GM19099 (cell line): Measurements from ENCODE around the gene GRIN2C.

ENCODE experiments used
- POLR2A ChIP-seq: IDR thresholded peaks from 3 replicates; pipeline ENCODE4 v1.6.1; 2011; ENCODE audit warnings: low read depth; ENCODE audit not compliant: insufficient read length; ENCODE audit errors: extremely low read depth

Gene GRIN2C

DNA sequence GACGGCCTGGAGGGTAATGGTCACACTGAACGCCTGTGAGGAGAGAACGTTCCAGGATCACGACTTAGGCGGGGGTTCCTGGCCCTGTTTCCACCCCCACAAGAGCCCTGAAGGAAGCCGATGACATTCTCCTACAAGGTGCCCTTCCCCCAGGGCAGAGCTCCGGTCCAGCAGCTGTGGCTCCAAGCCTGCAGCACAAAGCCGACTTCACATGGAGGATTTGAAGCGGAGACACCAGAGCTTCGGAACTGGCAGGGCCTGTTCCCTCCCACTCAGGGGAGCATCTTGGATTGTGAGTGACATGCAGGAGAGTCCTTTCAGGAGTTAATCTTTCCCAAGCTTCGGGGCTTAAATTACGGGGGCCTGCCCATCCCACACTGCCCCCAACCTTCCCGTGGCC is 28.8 kb upstream of the GRIN2C start:
- TF ChIP-seq POLR2A = no peak

GRCh38 chr17:74883241-74883745 is 23.6 kb upstream of the GRIN2C start:
- TF ChIP-seq POLR2A = no peak

- TF ChIP-seq POLR2A = no peak
Observed at GRCh38 chr17:74882517-74883240, 23.0 kb upstream of the GRIN2C start.

GRCh38 chr17:74881073-74881472 is 21.4 kb upstream of the GRIN2C start:
- no peak for TF ChIP-seq POLR2A

- no peak for TF ChIP-seq POLR2A
Observed at GRCh38 chr17:74879308-74879707, 19.6 kb upstream of the GRIN2C start.

DNA sequence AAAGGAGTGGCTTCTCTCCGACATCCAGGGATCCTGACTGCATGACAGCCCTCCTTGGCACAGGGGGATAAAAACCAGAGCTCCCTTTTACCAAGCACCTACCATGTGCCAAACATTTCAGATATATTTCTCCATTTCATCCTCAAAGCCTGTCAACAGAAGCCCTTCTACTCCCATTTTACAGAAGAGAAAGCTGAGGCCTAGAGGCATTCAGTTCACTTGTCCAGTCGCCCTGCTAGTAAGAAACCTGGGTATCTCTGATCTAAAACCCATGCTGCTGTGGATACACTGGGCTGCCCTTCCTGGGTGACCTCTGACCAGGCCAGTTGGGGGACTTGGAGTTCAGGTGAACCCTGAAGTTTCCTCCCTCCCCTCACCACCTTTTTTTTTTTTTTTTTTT is 19.0 kb upstream of the GRIN2C start:
- TF ChIP-seq POLR2A = no peak

DNA sequence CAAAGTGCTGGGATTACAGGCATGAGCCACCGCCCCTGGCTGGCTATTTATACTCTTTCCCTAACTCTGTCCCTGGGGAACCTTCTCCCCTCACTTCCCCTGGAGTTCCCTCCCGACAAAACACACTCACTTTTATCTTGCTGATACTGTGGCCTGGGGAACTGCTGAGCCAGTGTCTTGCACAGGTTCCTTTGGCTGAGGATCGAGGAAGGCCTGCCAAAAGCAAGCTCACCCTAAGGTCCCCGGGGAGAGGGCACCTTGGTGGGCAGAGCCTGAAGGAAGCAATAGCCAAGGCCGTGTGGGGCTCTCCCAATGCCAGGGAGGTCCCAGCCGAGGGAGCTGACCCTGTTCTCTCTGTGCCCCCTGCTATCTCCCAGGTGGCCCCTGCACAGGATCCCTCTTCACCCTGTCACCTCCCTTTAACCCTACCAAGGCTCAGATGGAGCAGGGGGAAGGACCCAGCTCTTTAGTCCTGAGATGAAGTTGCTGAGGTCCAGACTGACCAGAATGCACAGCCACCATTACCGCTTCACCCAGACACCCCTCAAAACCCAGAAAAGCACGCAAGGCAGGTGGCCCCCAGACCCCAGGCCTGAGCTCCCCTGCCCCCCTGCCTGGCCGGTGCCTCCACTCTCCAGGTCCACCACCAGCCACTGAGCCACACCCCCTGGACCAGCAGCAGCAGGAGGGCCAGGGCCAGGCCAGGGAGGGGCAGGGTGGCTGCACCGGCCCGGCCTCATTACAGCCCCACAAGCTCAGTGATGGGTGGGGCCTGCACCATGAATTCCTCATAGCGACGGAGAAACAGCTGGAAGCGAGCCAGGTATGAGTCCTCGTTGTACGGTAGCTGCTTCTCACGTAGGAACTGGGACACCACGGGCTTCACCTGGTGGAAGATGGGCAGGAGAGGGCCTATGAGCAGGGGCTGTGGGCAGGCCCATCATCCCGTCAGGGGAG is 18.2 kb upstream of the GRIN2C start:
- no peak for TF ChIP-seq POLR2A

DNA sequence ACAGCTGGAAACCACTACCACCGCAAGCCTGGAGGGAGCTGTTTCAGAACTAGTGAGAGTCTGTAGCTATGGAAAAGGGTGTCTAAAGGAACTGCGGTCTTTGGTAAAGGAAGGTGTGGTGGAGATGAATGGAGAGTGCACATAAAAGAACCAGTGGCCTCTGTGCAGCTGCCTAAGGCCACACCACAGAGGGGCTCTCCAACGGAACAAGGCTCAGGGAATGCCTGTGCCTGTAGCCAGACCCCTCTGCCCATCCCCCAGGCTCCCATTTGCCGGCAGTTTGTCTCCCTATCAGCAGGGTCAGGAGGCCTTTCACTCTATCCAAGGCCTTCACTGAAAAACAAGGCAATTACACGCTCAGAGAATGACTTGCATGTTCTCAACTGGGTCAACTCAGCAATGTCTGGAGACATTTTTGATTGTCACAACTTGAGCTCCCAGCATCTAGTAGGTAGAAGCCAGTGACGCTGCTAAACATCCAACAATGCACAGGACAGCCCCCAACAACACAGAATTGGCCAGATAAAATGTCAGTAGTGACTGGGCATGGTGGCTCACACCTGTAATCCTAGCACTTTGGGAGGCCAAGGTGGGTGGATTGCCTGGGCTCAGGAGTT is 16.4 kb upstream of the GRIN2C start:
- no peak for TF ChIP-seq POLR2A

DNA sequence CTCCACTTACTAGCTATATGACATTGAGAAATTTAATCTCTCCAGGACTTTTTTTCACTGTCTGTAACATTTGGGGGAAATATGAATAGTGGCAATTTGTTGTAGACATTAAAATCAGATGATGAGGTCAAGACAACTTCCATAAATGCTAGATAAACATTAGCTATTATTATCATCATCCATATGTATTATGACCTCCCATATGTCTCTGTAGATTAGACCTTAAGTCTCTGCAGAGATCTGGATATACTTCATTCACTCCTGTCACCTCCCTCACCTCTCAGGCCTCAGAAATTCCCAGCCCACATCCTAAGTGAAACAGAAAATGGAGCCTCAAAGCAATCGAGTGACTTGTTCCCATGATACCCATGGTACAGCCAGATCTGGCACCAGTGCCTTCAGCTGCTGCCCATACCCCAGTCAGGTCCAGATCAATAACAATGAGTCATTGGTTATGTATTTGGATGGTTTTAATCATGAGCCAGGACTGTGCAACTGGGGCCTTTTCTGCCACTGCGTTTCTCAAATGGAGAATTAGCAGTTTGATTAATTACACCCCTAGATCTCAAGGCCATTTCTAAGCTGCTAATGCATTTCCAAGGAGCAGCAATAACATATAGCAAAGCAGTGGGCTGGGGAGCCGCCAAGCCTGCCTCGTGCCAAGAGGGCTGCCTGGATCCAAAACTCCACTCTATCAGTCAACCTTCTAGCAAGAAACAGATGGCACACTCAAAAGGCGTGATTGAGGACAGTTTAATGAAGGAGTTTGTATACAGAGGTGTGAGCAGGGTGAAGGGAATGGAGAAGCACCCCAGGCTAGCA is 15.7 kb upstream of the GRIN2C start:
- no peak for TF ChIP-seq POLR2A

DNA sequence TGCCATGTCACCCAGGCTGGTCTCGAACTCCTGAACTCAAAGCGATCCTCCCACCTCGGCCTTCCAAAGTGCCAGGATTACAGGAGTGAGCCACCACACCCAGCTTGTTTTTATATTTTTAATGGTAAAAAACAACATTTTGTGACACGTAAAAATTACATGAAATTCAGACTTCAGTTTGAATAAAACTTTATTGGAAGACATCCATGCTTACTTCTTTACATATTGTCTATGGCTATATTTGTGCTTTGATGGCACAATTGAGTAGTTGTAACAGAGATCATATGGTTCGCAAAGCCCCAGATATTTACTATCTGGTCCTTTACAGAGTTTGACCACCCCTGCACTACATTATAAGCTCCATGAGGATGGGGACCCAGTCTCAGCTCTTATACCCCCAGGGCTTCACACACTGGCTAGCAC is 14.9 kb upstream of the GRIN2C start:
- TF ChIP-seq POLR2A = no peak

DNA sequence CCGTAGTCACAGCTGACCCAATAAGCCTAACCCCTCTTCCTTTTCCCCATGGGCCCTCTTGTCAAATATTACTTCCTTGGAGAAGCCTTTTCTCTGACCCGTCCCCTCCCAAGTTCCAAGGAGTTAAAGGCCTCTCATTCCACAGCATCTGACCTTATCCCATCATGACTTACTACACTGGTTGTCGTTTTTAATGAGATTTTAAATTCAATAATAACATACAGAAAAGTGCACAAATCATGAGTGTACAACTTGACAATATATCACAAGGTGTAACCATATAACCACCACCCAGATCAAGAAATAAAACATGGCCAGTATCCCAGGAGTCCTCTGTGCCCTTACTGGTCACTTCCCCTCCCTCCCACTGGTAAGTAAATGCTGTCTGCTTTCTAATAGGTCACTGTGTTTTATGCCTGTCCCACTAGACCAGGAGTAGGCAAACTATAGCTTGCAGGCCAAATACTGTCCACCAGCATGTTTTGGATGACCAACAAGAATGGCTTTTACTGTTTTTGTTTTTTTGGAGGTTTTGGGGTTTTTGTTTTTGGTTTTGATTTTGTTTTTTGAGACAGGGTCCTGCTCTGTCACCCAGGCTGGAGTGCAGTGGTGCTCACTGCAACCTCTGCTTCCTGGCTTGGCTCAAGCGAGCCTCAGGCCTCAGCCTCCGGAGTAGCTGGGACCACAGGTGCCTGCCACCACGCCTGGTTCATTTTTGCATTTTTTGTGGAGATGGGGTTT is 14.4 kb upstream of the GRIN2C start:
- TF ChIP-seq POLR2A = no peak

DNA sequence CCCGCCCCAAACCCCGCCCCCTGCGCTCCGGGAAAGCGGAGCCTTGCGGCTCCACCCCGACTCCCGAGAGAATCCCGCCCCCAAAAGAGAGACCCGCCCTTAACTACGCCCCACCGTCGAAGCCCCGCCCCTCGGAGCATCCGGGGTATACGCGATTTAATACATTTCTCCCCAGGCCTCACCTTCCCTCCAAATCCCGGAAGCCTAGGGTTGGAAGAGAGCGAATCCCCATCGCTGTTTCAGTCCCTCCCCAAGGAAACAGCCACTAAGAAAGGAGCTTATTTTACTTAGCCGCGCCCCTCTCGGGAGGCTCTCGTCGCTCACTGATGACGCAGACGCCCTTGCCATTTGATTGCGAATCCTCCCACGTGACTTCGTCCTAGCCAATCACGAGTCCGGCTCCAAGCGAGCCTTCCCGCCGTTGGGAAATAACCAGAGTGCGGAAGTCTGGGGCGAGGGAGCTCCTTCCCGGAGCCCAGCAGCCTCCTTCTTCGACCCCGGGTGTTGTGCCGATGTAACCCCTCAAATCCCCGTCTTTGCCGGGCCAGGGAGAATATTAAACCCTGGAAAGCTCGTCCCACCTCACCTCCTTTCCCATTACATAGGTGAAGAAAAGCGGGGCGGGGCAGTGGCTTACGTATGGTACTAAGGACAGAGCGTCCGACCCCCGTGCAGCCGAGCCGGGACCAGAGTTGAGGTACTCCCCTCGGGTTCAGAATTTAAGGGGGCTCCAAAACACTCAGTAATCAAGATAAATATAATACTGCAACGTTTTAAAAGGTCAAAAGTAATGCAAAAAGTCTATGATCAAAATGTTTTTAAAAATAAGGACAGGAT is 13.6 kb upstream of the GRIN2C start:
- peak; percentile 98 for TF ChIP-seq POLR2A
